ENCODE results near the gene YEATS2. TPM values are rescaled to one million over a fixed set of nuclear protein-coding genes. Genes with fewer than 3 reads are reported as not detected.

Gene YEATS2
- total RNA-seq, 4 donors from 2014 or later = 5.7 to 10.8 (median 9.3) TPM

DNA sequence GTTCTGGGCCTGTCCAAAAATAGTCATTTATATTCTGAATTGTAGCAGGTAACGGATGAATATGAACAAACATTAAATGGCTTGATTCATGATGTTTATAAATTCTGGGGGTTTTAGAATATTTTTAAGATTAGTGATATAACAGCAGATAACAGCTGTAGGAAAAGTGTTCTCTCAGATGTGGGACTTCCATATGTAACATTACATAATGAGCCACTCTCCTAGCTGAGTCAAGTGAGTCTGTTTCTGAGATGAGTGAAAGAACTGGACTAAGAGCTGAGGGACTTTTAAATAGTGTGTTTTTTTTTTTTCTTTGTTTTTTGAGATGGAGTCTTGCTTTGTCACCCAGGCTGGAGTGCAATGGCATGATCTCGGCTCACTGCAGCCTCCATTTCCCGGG is 13.9 kb downstream of the YEATS2 start:
- in situ Hi-C loops (cut with MboI; ENCODE audit: low sequenced_read_pairs in 4 of 4) (no loop called here), intact Hi-C loops (cut with DNase I; ENCODE audit: low total_unique reads) (no loop called here)
- Histone ChIP-seq H3K4me3 (no peak overlapping the region), H3K4me1 (no peaks in the 10 kb centered on the region), H3K27ac (no peak overlapping the region), H3K36me3 (no peaks in the 10 kb centered on the region), H3K27me3 (no peaks in the 10 kb centered on the region), H3K9me3 (no peaks in the 10 kb centered on the region)
- ATAC-seq (no peak), DNase-seq (no peak)
- TF ChIP-seq CTCF (IDR thresholded peaks at IDR 0.05 in 4 of 5, conservative IDR thresholded peaks at IDR 0.05 in 1 of 5) (no peak), POLR2A (IDR thresholded peaks at IDR 0.05) (no peak)

DNA sequence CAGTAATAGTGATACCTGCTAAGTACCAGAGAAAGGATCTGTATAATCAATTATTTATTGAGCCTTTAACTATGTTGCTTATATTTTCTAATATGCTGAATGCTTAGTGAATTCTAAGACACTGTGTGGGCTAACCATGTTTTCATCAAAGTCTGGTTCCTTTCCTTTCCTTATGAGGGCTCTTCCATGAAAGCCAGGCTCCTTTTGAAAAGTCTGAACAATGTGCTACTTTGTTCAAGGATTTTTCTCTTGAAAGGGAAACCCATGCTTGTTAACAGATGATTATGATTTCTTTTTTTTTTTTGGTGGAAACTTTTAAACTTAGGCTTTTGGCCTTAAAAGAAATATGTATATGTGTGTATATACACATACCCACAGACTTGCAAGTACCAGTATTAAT is 17.0 kb downstream of the YEATS2 start:
- Histone ChIP-seq H3K36me3 (peaks cover 0 to 16% of the 10 kb centered on the region in 2 donors), H3K27me3 (no peaks in the 10 kb centered on the region), H3K4me3 (no peak overlapping the region), H3K27ac (no peak overlapping the region), H3K4me1 (no peaks in the 10 kb centered on the region), H3K9me3 (no peaks in the 10 kb centered on the region)
- intact Hi-C loops (cut with DNase I; ENCODE audit: low total_unique reads) (no loop called here), in situ Hi-C loops (cut with MboI; ENCODE audit: low sequenced_read_pairs in 4 of 4) (no loop called here)
- DNase-seq = no peak
- no peak for ATAC-seq
- TF ChIP-seq CTCF (IDR thresholded peaks at IDR 0.05 in 4 of 5, conservative IDR thresholded peaks at IDR 0.05 in 1 of 5) (no peak), POLR2A (IDR thresholded peaks at IDR 0.05) (no peak)

- Histone ChIP-seq H3K36me3 (peaks cover 0 to 30% of the 10 kb centered on the region in 2 donors), H3K9me3 (no peaks in the 10 kb centered on the region), H3K4me1 (no peaks in the 10 kb centered on the region), H3K27me3 (no peaks in the 10 kb centered on the region), H3K4me3 (no peak overlapping the region), H3K27ac (no peak overlapping the region)
- in situ Hi-C loops (cut with MboI; ENCODE audit: low sequenced_read_pairs in 4 of 4) (no loop called here), intact Hi-C loops (cut with DNase I; ENCODE audit: low total_unique reads) (no loop called here)
- DNase-seq (no peak), ATAC-seq (no peak)
- TF ChIP-seq CTCF (IDR thresholded peaks at IDR 0.05 in 4 of 5, conservative IDR thresholded peaks at IDR 0.05 in 1 of 5) = no peak
- TF ChIP-seq POLR2A (IDR thresholded peaks at IDR 0.05) = no peak
These were observed 20.4 kb downstream of the YEATS2 start for GRCh38 chr3:183718012-183718411.

DNA sequence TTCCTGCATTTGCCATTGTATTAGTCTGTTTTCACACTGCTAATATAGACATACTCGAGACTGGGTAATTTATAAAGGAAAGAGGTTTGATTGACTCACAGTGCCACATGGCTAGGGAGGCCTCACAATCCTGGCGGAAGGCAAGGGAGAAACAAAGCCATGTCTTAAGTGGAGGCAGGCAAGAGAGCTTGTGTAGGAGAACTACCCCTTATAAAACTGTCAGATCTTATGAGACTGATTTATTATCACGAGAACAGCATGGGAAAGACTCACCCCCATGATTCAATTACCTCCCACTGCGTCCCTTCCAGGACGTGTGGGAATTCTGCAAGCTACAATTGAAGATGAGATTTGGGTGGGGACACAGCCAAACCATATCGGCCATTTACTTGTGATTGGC is 27.8 kb downstream of the YEATS2 start:
- Histone ChIP-seq H3K9me3 (no peaks in the 10 kb centered on the region), H3K36me3 (peaks cover 0 to 53% of the 10 kb centered on the region in 2 donors), H3K27ac (no peak overlapping the region), H3K27me3 (no peaks in the 10 kb centered on the region), H3K4me3 (no peak overlapping the region), H3K4me1 (no peaks in the 10 kb centered on the region)
- no peak for ATAC-seq
- TF ChIP-seq CTCF (IDR thresholded peaks at IDR 0.05 in 4 of 5, conservative IDR thresholded peaks at IDR 0.05 in 1 of 5) (no peak), POLR2A (IDR thresholded peaks at IDR 0.05) (no peak)
- in situ Hi-C loops (cut with MboI; ENCODE audit: low sequenced_read_pairs in 4 of 4) (no loop called here), intact Hi-C loops (cut with DNase I; ENCODE audit: low total_unique reads) (no loop called here)
- DNase-seq = no peak

DNA sequence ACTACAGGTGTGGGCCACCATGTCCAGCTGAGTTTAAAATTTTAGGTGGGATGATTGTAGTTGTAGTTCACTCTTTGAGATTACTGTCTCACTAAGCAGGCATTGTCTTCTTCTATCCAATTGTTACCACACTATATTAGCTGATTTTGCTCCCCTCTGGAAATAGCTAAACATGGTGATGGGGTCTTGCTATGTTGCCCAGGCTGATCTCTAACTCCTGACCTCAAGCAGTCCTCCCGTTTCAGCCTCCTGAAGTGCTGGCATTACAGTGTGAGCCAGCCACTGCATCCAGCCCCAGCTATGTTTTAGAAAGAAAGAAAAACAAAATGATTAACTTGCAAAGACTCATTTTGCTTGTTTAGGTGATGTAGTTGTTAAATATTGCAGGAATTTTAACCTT is 30.6 kb downstream of the YEATS2 start:
- peaks cover 0 to 41% of the 10 kb centered on the region in 2 donors for H3K36me3 ChIP-seq

More for the DNA sequence above, 30.6 kb downstream of the YEATS2 start:
- Histone ChIP-seq H3K4me1 (no peaks in the 10 kb centered on the region), H3K27me3 (no peaks in the 10 kb centered on the region), H3K9me3 (no peaks in the 10 kb centered on the region), H3K4me3 (no peak overlapping the region), H3K27ac (no peak overlapping the region)
- intact Hi-C loops (cut with DNase I; ENCODE audit: low total_unique reads) (no loop called here), in situ Hi-C loops (cut with MboI; ENCODE audit: low sequenced_read_pairs in 4 of 4) (no loop called here)
- no peak for TF ChIP-seq POLR2A (IDR thresholded peaks at IDR 0.05)
- DNase-seq (no peak), ATAC-seq (no peak)
